Ishikawa (cell line): ENCODE data around the gene ARFRP1.

Experiments used
- CEBPB ChIP-seq: IDR thresholded peaks from 2 replicates; pipeline ENCODE4 v1.6.1; 2012
- CREB1 ChIP-seq: IDR thresholded peaks from 2 replicates; pipeline ENCODE4 v1.6.1; 2012; ENCODE audit warnings: low read depth
- EGR1 ChIP-seq: IDR thresholded peaks from 2 replicates; pipeline ENCODE4 v1.6.1; 2012
- EP300 ChIP-seq: IDR thresholded peaks from 2 replicates; pipeline ENCODE4 v1.6.1; 2012; ENCODE audit warnings: borderline replicate concordance
- FOXM1 ChIP-seq: IDR thresholded peaks from 2 replicates; pipeline ENCODE4 v1.6.1; 2012; ENCODE audit warnings: low read depth, borderline replicate concordance
- MAX ChIP-seq: IDR thresholded peaks from 2 replicates; pipeline ENCODE4 v1.6.1; 2012
- NFIC ChIP-seq: IDR thresholded peaks from 2 replicates; pipeline ENCODE4 v1.6.1; 2012
- RAD21 ChIP-seq: IDR thresholded peaks from 2 replicates; pipeline ENCODE4 v1.6.1; 2012; ENCODE audit warnings: low read depth
- REST ChIP-seq: IDR thresholded peaks from 2 replicates; pipeline ENCODE4 v1.6.1; 2012; ENCODE audit warnings: low read depth, mild to moderate bottlenecking
- TAF1 ChIP-seq: IDR thresholded peaks from 2 replicates; pipeline ENCODE4 v1.6.1; 2012; ENCODE audit warnings: low read depth, mild to moderate bottlenecking
- TCF12 ChIP-seq: IDR thresholded peaks from 2 replicates; pipeline ENCODE4 v1.6.1; 2012; ENCODE audit warnings: low read depth
- TEAD4 ChIP-seq: IDR thresholded peaks from 2 replicates; pipeline ENCODE4 v1.6.1; 2012
- YY1 ChIP-seq: IDR thresholded peaks from 2 replicates; pipeline ENCODE4 v1.6.1; 2012; ENCODE audit warnings: low read depth
- ZBTB7A ChIP-seq: IDR thresholded peaks from 2 replicates; pipeline ENCODE4 v1.6.1; 2012; ENCODE audit warnings: low read depth
- TF ChIP-seq, protein P1 (sequence below): IDR thresholded peaks from 2 replicates; pipeline ENCODE4 v1.6.1; 2012

The ARFRP1 gene

GRCh38 chr20:63744158-63744557 is 36.4 kb upstream of the ARFRP1 start:
- TF ChIP-seq, protein P1, sequence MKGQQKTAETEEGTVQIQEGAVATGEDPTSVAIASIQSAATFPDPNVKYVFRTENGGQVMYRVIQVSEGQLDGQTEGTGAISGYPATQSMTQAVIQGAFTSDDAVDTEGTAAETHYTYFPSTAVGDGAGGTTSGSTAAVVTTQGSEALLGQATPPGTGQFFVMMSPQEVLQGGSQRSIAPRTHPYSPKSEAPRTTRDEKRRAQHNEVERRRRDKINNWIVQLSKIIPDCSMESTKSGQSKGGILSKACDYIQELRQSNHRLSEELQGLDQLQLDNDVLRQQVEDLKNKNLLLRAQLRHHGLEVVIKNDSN: no peak
- no peak for TF ChIP-seq TAF1
- TF ChIP-seq REST: no peak
- no peak for TF ChIP-seq NFIC

GRCh38 chr20:63743210-63743970 is 35.6 kb upstream of the ARFRP1 start:
- TF ChIP-seq EP300 (no peak), EGR1 (no peak), NFIC (no peak), YY1 (no peak), ZBTB7A (no peak), CEBPB (no peak), TAF1 (no peak), MAX (no peak)

- TF ChIP-seq EP300: no peak
- TF ChIP-seq TEAD4: no peak
- no peak for TF ChIP-seq MAX
- no peak for TF ChIP-seq TAF1
- TF ChIP-seq ZBTB7A: no peak
- TF ChIP-seq RAD21: no peak
- TF ChIP-seq, protein P1: no peak
- no peak for TF ChIP-seq REST
- TF ChIP-seq TCF12: no peak
- no peak for TF ChIP-seq CEBPB
- TF ChIP-seq CREB1: no peak
- no peak for TF ChIP-seq YY1
- TF ChIP-seq NFIC: no peak
- no peak for TF ChIP-seq EGR1
- TF ChIP-seq FOXM1: no peak
Observed at GRCh38 chr20:63742381-63743024, 34.7 kb upstream of the ARFRP1 start.

GRCh38 chr20:63741676-63742380 is 34.1 kb upstream of the ARFRP1 start:
- TF ChIP-seq NFIC (no peak), TCF12 (no peak), REST (no peak), EGR1 (no peak), ZBTB7A (no peak), CREB1 (no peak), YY1 (no peak)
